Nephron (organoid): ENCODE data around the gene PKD1L1.

Experiments
- H3K27ac Mint-ChIP-seq, 3 experiments: 2 replicates each; pipeline ENCODE4 v1.8.0; 2020; ENCODE audit warnings: mixed read lengths in 3 of 3, mild to moderate bottlenecking in 2 of 3, moderate library complexity in 1 of 3
- H3K27me3 Mint-ChIP-seq: 2 replicates; pipeline ENCODE4 v1.8.0; 2021; ENCODE audit warnings: low read depth, mild to moderate bottlenecking, moderate library complexity, mixed read lengths
- H3K36me3 Mint-ChIP-seq: 2 replicates; pipeline ENCODE4 v1.8.0; 2020; ENCODE audit warnings: low read depth, mixed read lengths
- H3K4me1 Mint-ChIP-seq: 2 replicates; pipeline ENCODE4 v1.8.0; 2020; ENCODE audit warnings: mixed read lengths
- H3K4me3 Mint-ChIP-seq, 3 experiments: 2 replicates each; pipeline ENCODE4 v1.8.0; 2020; ENCODE audit warnings: mild to moderate bottlenecking in 3 of 3, mixed read lengths in 3 of 3, moderate library complexity in 2 of 3
- H3K9me3 Mint-ChIP-seq: 2 replicates; pipeline ENCODE4 v1.8.0; 2020; ENCODE audit warnings: mixed read lengths
- CTCF ChIP-seq, 3 experiments: fragments of 200-600 bp; sonication (generic); IDR thresholded peaks; one replicate each; pipeline ENCODE4 v1.5.0; 2021; ENCODE audit warnings: antibody characterized with exemption in 3 of 3; ENCODE audit not compliant: unreplicated experiment in 3 of 3

Gene PKD1L1

DNA sequence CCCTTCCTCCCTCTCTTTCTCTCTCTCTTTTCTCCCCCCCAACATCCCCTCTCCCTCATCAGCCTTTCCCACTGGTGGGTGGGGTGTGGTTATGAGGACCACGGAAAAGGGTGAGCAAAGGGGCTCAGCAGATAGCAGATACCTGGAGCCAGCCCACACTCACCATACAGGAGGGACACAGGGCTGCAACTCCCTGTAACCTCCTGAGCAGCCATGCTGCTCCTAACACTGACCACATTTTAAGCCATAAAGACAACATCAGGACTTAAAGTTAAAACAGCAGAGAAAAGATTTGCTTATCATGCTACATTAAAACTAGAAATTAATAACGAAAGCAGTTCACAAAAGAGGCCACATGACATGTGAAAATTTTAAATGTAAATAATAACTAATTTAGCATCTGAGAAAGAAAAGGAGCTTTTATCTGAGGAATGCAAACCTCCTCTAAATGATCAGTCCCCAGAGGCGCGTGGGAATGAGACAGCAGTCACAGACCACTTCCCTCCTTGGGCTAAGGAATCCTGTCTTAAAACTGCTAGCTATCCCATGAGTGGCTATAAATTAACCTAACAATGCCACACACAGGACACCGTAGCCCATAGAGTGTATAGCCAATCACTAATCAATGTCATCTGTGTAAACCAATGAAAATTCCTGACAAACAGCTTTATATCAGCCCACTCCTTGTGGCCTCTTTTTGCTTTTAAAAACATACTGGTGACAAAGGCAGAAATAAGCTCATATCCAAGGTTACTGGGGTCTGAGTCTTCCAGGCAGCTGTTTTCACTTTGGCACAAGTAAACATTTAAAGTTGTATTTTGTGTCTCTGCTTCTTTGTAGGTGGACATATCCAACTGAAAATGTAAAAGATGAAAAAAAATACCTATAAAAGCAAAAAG, 33.3 kb downstream of the PKD1L1 start:
- no peak overlapping the region for H3K4me3 Mint-ChIP-seq
- no peaks in the 10 kb centered on the region for H3K27me3 Mint-ChIP-seq
- H3K36me3 Mint-ChIP-seq: peaks cover 7% of the 10 kb centered on the region
- peaks cover 35% of the 10 kb centered on the region for H3K9me3 Mint-ChIP-seq
- H3K4me1 Mint-ChIP-seq: peaks cover 4% of the 10 kb centered on the region
- TF ChIP-seq CTCF (IDR thresholded peaks at IDR 0.05; ENCODE audit: unreplicated experiment in 3 of 3): no peak
- peak overlapping the region; percentile 54 to 95 (median 65) for H3K27ac Mint-ChIP-seq

- peaks cover 3% of the 10 kb centered on the region for H3K27me3 Mint-ChIP-seq
- H3K4me3 Mint-ChIP-seq: no peak overlapping the region
- peaks cover 14% of the 10 kb centered on the region for H3K9me3 Mint-ChIP-seq
- H3K27ac Mint-ChIP-seq: peak overlapping the region in 1 of 3 experiments; percentile 2
- no peak for TF ChIP-seq CTCF (IDR thresholded peaks at IDR 0.05; ENCODE audit: unreplicated experiment in 3 of 3)
- no peaks in the 10 kb centered on the region for H3K36me3 Mint-ChIP-seq
- peaks cover 18% of the 10 kb centered on the region for H3K4me1 Mint-ChIP-seq
Observed at GRCh38 chr7:47912332-47912731, 35.9 kb downstream of the PKD1L1 start.

GRCh38 chr7:47908720-47909119, 39.5 kb downstream of the PKD1L1 start:
- Mint-ChIP-seq H3K4me3 (no peak overlapping the region), H3K27ac (peak overlapping the region in 1 of 3 experiments; percentile 64), H3K9me3 (peaks cover 4% of the 10 kb centered on the region), H3K4me1 (peaks cover 25% of the 10 kb centered on the region), H3K27me3 (peaks cover 4% of the 10 kb centered on the region), H3K36me3 (no peaks in the 10 kb centered on the region)
- no peak for TF ChIP-seq CTCF (IDR thresholded peaks at IDR 0.05; ENCODE audit: unreplicated experiment in 3 of 3)

DNA sequence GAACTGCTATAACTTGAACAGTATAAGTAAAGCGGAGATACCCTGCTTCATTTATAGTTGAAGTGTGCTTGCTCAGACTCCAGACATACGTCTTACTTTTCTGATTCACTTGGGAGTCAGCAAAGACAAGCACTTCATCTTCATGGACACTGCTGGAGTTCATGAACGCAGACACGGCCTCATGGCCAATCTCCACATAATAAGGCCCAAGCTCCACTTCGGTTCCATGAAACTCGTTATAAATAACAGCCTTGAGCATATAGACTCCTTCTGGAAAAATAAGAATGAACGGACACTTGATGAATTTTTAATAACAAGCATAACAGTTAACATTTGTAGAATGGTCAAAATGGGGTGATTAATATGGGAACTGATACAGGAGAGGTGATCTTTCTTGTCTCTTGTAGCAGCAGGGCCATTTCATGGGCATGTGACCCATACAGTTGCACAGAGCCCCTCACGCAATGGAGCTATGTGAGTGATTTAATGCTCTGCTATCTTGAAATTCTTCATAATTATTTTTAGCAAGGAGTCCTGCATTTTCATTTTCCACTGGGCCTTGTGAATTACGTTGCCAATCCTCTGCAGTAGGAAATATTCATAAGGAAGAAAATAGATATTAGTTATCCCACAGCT, 40.2 kb downstream of the PKD1L1 start:
- no peaks in the 10 kb centered on the region for H3K36me3 Mint-ChIP-seq
- peaks cover 25% of the 10 kb centered on the region for H3K4me1 Mint-ChIP-seq
- H3K27me3 Mint-ChIP-seq: peaks cover 4% of the 10 kb centered on the region
- no peak overlapping the region for H3K4me3 Mint-ChIP-seq
- peaks cover 4% of the 10 kb centered on the region for H3K9me3 Mint-ChIP-seq
- peak overlapping the region in 1 of 3 experiments; percentile 33 for H3K27ac Mint-ChIP-seq
- no peak for TF ChIP-seq CTCF (IDR thresholded peaks at IDR 0.05; ENCODE audit: unreplicated experiment in 3 of 3)

- Mint-ChIP-seq H3K27me3 (peaks cover 4% of the 10 kb centered on the region), H3K36me3 (no peaks in the 10 kb centered on the region), H3K9me3 (peaks cover 2% of the 10 kb centered on the region), H3K4me3 (no peak overlapping the region), H3K4me1 (peaks cover 25% of the 10 kb centered on the region), H3K27ac (no peak overlapping the region)
- no peak for TF ChIP-seq CTCF (IDR thresholded peaks at IDR 0.05; ENCODE audit: unreplicated experiment in 3 of 3)
Observed at GRCh38 chr7:47906883-47907282, 41.4 kb downstream of the PKD1L1 start.
